Activated effector memory CD4-positive, alpha-beta T cell treated with Interleukin-2 at 50 U/mL for 16 hours (primary cell): ENCODE data around the gene RSBN1L.

Source experiments
- DNase-seq: peaks from one replicate; pipeline ENCODE4 v3.0.0-alpha.2; 2020

RSBN1L gene

GRCh38 chr7:77734659-77735421, 38.6 kb downstream of the RSBN1L start:
- DNase-seq: no peak

GRCh38 chr7:77735457-77735856, 39.2 kb downstream of the RSBN1L start:
- DNase-seq: no peak

- no peak for DNase-seq
Measured at GRCh38 chr7:77736991-77737390, 40.7 kb downstream of the RSBN1L start.

GRCh38 chr7:77738382-77738781, 42.1 kb downstream of the RSBN1L start:
- DNase-seq: no peak

GRCh38 chr7:77738871-77739270, 42.6 kb downstream of the RSBN1L start:
- DNase-seq: no peak

GRCh38 chr7:77740257-77740656, 44.0 kb downstream of the RSBN1L start:
- DNase-seq: no peak

GRCh38 chr7:77743518-77743917, 47.3 kb downstream of the RSBN1L start:
- DNase-seq: no peak

GRCh38 chr7:77745746-77746145, 49.5 kb downstream of the RSBN1L start:
- no peak for DNase-seq

GRCh38 chr7:77746164-77746823, 50.0 kb downstream of the RSBN1L start:
- no peak for DNase-seq

- DNase-seq: no peak
Measured at GRCh38 chr7:77746824-77747165, 50.5 kb downstream of the RSBN1L start.

- no peak for DNase-seq
Measured at GRCh38 chr7:77747178-77747577, 50.9 kb downstream of the RSBN1L start.

- DNase-seq: no peak
Measured at GRCh38 chr7:77747718-77748117, 51.5 kb downstream of the RSBN1L start.

- no peak for DNase-seq
Measured at GRCh38 chr7:77752016-77752415, 55.8 kb downstream of the RSBN1L start.

GRCh38 chr7:77753173-77753572, 56.9 kb downstream of the RSBN1L start:
- no peak for DNase-seq

GRCh38 chr7:77757589-77757988, 61.3 kb downstream of the RSBN1L start:
- DNase-seq: no peak

GRCh38 chr7:77759294-77759889, 63.1 kb downstream of the RSBN1L start:
- peak; percentile 24 for DNase-seq

- no peak for DNase-seq
Measured at GRCh38 chr7:77760809-77761453, 64.7 kb downstream of the RSBN1L start.

- no peak for DNase-seq
Measured at GRCh38 chr7:77765481-77765880, 69.2 kb downstream of the RSBN1L start.

- DNase-seq: no peak
Measured at GRCh38 chr7:77765906-77766800, 69.9 kb downstream of the RSBN1L start.

- no peak for DNase-seq
Measured at GRCh38 chr7:77766801-77767605, 70.7 kb downstream of the RSBN1L start.

GRCh38 chr7:77770316-77770715, 74.1 kb downstream of the RSBN1L start:
- DNase-seq: no peak

- DNase-seq: no peak
Measured at GRCh38 chr7:77771901-77772300, 75.6 kb downstream of the RSBN1L start.
